ENCODE measurements around the gene PYURF.

The PYURF gene

DNA sequence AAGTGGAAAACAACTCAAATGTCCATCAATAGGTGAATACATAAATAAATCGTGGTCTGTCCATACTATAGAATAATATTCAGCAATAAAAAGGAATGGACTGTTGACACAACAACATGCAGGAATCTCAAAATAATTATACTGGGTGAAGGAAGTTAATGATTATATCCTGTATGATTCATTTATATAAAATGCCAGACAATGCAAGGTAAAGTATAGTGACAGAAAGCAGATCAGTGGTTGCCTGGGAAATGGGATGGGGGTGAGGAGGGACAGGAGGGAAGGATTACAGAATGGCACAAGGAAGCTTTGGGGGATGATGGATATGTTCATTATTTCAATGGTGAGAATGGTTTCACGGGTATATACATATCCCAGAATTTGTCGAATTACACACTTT is 12.3 kb downstream of the PYURF start:
- no peak for DNase-seq (ENCODE audit: low read depth, low spot score)

- DNase-seq (ENCODE audit: low read depth, low spot score): no peak
Observed at GRCh38 chr4:88503344-88503743, 20.2 kb downstream of the PYURF start.

DNA sequence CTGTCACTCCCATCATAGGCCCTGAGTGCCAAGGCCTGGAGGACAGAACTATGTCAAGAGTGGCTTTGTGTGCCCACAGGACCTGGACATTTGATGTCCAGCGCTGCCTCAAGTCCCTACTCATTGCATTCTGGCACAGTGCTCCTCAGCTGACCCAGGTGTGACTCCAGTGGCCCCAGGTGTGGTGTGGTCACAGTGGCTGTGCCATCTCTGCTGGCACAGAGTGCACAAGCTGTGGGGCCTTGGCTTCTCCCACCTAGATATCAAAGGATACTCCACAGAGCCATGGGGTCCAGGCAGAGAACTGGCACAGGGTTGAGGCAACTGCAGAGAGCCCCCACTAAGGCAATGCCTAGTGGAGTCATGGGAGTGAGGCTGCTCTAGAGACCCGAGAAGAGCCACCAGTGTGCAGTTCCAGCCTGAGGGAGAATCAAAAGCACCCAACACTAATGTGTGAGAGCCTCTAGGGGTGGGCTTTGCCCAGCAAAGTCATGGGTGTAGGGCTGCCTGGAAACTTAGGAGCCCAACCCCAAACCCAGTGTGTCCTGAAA is 25.6 kb downstream of the PYURF start:
- no peak for DNase-seq (ENCODE audit: low read depth, low spot score)

DNA sequence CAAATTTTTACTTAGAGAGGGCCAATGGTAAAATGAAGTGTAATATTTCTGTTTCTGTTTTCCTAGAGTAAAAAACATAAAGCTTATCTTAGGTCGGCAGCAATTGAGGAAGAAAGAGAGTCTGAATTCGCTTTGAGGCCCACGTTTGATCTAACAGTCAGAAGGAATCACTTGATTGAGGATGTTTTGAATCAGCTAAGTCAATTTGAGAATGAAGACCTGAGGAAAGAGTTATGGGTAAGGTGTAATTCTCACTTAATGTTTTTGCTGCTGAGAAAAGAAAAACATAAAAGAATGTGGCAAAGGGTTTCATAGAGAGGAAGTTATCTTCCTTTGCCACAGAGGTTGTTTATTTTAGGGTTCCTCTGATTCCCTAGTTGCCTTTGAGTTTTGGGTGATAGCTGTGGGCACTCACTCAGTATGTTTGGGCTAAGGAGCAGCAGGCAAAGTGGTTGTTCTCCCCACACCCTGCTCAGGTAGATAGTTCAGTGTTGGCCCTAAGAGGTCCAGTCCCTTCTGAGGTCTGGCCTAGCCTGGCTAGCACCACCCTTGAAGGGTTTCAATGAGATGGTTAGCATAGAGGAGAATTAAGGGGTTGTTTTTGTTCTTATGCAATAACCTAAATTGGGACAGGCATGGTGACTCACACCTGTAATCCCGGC is 34.3 kb downstream of the PYURF start:
- DNase-seq (ENCODE audit: low read depth, low spot score): no peak

- DNase-seq (ENCODE audit: low read depth, low spot score): no peak
Observed at GRCh38 chr4:88481537-88481936, 42.0 kb downstream of the PYURF start.

- no peak for DNase-seq (ENCODE audit: low read depth, low spot score)
Observed at GRCh38 chr4:88478247-88478646, 45.3 kb downstream of the PYURF start.

DNA sequence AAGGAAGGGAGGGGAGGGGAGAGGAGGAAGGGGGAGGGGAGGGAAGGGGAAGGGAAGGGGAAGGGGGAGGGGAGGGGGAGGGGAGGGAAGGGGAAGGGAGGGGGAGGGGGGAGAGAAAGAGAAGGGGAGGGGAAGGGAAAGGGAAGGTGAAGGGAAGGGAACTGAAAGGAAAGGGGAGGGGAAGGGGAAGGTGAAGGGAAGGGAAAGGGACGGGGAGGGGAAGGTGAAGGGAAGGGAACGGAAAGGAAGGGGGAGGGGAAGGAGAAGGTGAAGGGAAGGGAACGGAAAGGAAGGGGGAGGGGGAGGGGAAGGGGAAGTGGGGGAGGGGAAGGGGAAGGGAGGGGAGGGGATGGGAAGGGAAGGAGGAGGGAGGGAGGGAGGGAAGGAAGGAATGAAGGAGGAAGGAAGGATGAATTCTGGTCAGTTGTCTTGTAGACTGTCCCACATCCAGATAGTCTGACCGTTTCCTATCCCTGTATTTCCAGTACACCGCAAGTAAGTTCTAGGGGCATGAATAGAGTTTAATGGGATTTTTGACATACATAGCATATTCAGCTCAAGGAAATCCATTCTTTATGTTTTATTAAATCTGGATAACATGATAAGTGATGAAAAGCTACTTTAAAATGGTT is 46.2 kb downstream of the PYURF start:
- DNase-seq (ENCODE audit: low read depth, low spot score): no peak
